Activated CD8-positive, alpha-beta memory T cell treated with anti-CD3 and anti-CD28 coated beads for 4 hours (primary cell): ENCODE results near the gene CPSF2.

Source experiments
- DNase-seq, 2 donors: peaks; one replicate each; pipeline ENCODE4 v3.0.0-alpha.2; 2020; ENCODE audit warnings: low read depth in 2 of 2

CPSF2 gene

DNA sequence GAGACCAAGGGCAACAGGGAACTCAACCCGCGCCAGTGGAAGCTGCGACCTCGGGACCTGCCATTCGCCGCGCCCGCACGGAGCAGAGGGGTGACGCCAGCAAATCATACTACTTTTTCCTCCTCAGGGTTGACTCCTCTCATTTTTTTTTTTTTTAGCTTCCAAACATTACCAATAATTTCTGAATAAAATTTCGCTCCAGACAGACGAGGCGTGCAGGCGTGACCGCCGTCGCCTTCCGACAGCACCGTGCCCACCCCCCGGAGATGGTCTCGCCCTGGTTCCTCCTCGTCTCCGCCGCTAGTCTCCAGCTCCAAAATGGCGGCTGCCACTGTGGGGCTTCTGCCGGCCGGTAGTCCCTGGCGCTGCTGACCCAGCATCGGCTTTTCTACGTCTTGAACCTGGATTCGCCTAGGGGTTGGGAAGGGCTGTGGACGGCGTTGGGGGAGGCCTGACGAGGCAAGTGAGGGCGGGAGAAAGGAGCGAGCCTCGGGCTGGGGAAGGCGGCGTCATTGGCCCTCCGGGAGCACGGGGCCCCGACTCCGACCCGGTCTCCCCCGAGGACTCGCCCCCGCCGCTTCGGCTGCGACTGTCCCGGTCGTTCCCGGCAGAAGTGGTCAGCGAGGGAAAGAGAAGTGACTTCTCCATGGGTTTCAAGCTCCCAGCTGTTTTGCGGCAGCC lies at the start of gene CPSF2, which contains the start of gene NDUFB1:
CPSF2 (plus strand) TSS at position 300 of the 681 bp plus-strand sequence. CDS start 9,016 bp downstream, outside the sequence.
NDUFB1 (minus strand) TSS at position 37 of the 681 bp plus-strand sequence. CDS start 4,069 bp downstream, outside the sequence.
- DNase-seq, result peak; percentile 56 to 66

GRCh38 chr14:92074555-92074954 lies 47.2 kb upstream of the CPSF2 start:
- DNase-seq, result no peak

- no peak for DNase-seq
These were observed 33.3 kb upstream of the CPSF2 start for GRCh38 chr14:92088494-92088893.

GRCh38 chr14:92093320-92093719 lies 28.4 kb upstream of the CPSF2 start:
- DNase-seq, result no peak

DNA sequence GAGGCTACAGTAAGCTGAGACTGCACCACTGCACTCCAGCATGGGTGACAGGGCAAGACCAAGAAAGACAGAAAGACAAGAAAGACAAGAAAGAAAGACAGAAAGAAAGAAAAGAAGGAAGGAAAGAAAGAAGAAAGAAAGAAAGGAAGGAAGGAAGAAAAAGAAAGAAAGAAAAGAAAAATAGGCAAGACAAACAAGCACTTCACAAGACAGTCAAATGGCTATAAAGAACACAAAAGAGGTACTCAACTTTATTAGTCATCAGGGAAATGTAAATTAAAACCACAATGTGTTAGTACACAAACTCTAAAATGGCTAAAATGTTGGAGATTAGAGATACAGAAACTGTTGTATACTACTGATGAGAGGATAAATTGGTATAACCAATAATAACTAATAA lies 22.0 kb upstream of the CPSF2 start:
- no peak for DNase-seq

DNA sequence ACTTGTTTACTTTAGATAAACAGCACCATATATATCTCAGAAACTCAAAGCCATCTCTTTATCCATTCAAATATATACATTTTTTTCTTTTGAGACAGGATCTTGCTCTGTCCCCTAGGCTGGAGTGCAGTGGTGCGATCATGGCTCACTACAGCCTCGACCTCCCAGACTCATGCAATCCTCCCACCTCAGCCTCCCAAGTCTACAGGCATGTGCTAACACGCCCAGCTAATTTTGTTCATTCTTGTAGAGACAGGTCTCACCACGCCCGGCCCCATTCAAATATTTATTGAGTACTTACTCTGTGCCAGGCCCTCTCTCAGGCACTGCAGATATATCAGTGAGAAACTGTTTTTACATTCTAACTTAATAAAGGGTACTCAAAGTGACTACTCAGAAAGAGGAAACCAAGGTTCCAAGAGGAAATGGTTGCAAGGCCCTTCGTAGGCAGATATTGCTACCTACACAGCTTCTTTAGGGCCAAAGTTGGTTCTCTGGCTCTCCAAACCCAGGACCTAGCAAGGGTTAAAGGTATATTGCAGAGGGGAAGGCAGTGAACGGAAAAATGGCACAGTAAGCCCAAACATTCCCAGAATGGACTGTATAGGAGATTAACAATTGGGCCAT lies 18.3 kb upstream of the CPSF2 start:
- no peak for DNase-seq

- DNase-seq, result no peak
These were observed 16.5 kb upstream of the CPSF2 start for GRCh38 chr14:92105073-92105892.

GRCh38 chr14:92105893-92106142 lies 16.0 kb upstream of the CPSF2 start:
- DNase-seq, result no peak

GRCh38 chr14:92106143-92106926 lies 15.4 kb upstream of the CPSF2 start, which contains the start of gene ATXN3:
TSS of gene ATXN3 (minus strand) at chr14:92106582. CDS start at chr14:92106552, 30 bp downstream.
- DNase-seq, result peak; percentile 90 to 94

- no peak for DNase-seq
These were observed 13.2 kb upstream of the CPSF2 start for GRCh38 chr14:92108345-92109254.

DNA sequence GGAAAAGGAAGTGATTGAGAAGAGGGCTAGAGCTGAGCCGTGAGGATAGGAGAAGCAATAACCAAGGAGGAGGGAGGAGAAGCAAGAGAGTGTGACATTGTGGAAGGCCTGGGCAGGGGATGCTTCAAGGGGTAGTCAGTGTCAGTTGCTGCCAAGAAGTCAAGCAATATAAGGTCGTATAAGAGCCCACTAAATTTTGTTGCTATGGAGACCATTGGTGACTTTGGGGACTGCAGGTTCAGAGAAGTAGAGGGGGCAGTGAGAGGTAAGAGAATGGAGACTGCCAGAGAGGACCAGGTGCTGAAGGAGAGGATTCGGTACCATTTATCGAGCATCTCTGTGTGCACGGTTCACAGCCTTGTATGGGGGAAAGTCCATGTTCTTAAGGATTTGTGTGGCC lies 12.3 kb upstream of the CPSF2 start:
- DNase-seq, result no peak

- DNase-seq, result no peak
These were observed 531 bp upstream of the CPSF2 start for GRCh38 chr14:92121207-92121669.

DNA sequence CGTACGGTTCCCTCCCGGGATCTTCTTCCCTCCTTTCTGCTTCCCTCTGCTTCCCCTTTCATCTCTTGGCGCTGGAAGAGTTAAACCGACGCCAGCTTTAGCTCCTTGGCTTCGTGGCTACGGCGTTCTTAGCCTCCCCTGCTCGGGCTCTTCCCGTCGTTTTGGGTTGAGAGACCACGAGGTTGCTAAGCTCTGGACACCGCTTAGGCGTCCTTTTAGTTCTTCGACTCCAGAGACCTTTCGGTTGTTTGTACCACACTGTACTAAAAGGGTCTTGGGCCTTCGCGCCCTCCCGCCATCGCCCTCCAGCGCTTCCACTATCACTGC lies 545 bp downstream of the CPSF2 start:
- no peak for DNase-seq

GRCh38 chr14:92122761-92123160 lies 992 bp downstream of the CPSF2 start:
- DNase-seq, result no peak

DNA sequence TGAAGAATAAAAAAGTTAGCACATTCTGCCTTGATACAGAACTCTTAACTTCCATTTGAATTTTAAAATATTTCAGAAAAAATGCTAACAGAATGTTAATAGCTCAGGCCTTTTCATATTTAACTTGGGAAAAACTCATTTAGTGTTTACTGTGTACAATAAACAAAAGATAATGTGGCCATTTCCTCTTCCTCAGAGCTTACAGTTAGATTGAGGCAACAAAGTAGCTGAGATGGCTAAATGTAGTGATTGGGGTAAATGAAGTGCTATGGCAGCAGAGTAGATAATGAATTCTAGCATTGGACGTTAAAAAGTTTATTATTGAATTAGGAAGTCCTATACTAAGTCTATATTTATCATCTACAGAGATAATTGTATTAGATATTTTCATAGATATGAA lies 12.7 kb downstream of the CPSF2 start:
- DNase-seq, result no peak

- no peak for DNase-seq
These were observed 13.5 kb downstream of the CPSF2 start for GRCh38 chr14:92135269-92135668.

GRCh38 chr14:92143309-92143708 lies 21.5 kb downstream of the CPSF2 start:
- no peak for DNase-seq

DNA sequence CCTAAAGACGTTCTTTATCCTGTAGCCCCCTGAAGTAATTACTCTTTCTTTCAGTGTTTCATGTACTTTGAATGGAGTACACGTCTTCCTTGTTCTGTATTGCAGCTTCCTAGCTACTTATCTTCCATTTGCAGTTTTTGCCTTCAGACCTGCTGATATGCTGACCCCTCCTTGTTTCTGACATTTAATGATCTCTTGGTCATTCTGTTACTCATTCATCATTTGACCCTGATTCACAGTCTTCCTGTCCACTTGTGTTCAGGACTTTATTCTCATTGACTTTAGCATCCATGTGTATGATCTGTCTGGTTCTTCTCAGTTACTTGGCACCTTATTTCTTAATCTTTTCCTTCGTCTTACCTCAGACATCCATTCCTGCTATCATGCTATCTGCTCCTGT lies 22.2 kb downstream of the CPSF2 start:
- DNase-seq, result no peak

GRCh38 chr14:92144708-92145107 lies 22.9 kb downstream of the CPSF2 start:
- DNase-seq, result no peak

- no peak for DNase-seq
These were observed 31.8 kb downstream of the CPSF2 start for GRCh38 chr14:92153581-92153980.
